KBM-7 (cell line): ENCODE measurements around the gene GNB2.
A peak's percentile ranks its signal among the peaks of the same experiment; 100 is the strongest.

ENCODE experiments used
- DNase-seq: peaks from one replicate; pipeline ENCODE4 v3.0.0-alpha.2; 2015
- in situ Hi-C: fragments of 300-500 bp; cut with MboI; formaldehyde crosslinking; loops from 2 replicates; pipeline ENCODE4 v1.14.3; 2020; ENCODE audit warnings: low sequenced_read_pairs, low pct_unique_long_range_greater_than_20kb, mixed read lengths

GNB2 gene

GRCh38 chr7:100673302-100673941 lies at the start of gene GNB2:
TSS of gene GNB2 (plus strand) at chr7:100673740. CDS start at chr7:100676266, 2,526 bp downstream.
- in situ Hi-C loops: no loop called here

GRCh38 chr7:100623951-100624824 lies 49.4 kb upstream of the GNB2 start:
- in situ Hi-C loops: no loop called here
- DNase-seq: no peak

More at GRCh38 chr7:100673302-100673941, at the start of gene GNB2:
- peak; percentile 100 for DNase-seq

- DNase-seq: no peak
- in situ Hi-C loops: no loop called here
Measured at GRCh38 chr7:100626055-100626454, 47.5 kb upstream of the GNB2 start.

GRCh38 chr7:100626530-100627237 lies 46.9 kb upstream of the GNB2 start:
- in situ Hi-C loops: no loop called here
- DNase-seq: peak; percentile 64

- in situ Hi-C loops: no loop called here
- DNase-seq: no peak
Measured at GRCh38 chr7:100627238-100627549, 46.3 kb upstream of the GNB2 start.

GRCh38 chr7:100629117-100629716 lies 44.3 kb upstream of the GNB2 start:
- DNase-seq: peak; percentile 66
- in situ Hi-C loops: no loop called here

GRCh38 chr7:100630066-100630465 lies 43.5 kb upstream of the GNB2 start:
- no peak for DNase-seq
- in situ Hi-C loops: no loop called here

- peak; percentile 71 for DNase-seq
- in situ Hi-C loops: no loop called here
Measured at GRCh38 chr7:100632951-100633717, 40.4 kb upstream of the GNB2 start.

GRCh38 chr7:100639995-100640516 lies 33.5 kb upstream of the GNB2 start:
- DNase-seq: no peak
- in situ Hi-C loops: no loop called here

GRCh38 chr7:100640517-100641440 lies 32.8 kb upstream of the GNB2 start:
- DNase-seq: no peak
- in situ Hi-C loops: no loop called here

- DNase-seq: no peak
- in situ Hi-C loops: no loop called here
Measured at GRCh38 chr7:100641463-100641859, 32.1 kb upstream of the GNB2 start, which contains the start of gene TFR2. TSS of gene TFR2 (minus strand) at chr7:100641552. CDS start at chr7:100641509, 43 bp downstream.

- in situ Hi-C loops: no loop called here
- DNase-seq: no peak
Measured at GRCh38 chr7:100641860-100642533, 31.5 kb upstream of the GNB2 start.

- DNase-seq: no peak
- in situ Hi-C loops: no loop called here
Measured at GRCh38 chr7:100642534-100642907, 31.0 kb upstream of the GNB2 start.

- in situ Hi-C loops: no loop called here
- DNase-seq: no peak
Measured at GRCh38 chr7:100649826-100650565, 23.5 kb upstream of the GNB2 start.

- in situ Hi-C loops: no loop called here
- no peak for DNase-seq
Measured at GRCh38 chr7:100654908-100655831, 18.4 kb upstream of the GNB2 start.
